Activated naive CD8-positive, alpha-beta T cell treated with anti-CD3 and anti-CD28 coated beads for 36 hours (primary cell): Measurements from ENCODE around the gene EIF6. TPM values are rescaled to one million over a fixed set of nuclear protein-coding genes. Genes with fewer than 3 reads are reported as not detected.

Experiments
- DNase-seq: peaks from one replicate; pipeline ENCODE4 v3.0.0; 2021
- H3K27ac Mint-ChIP-seq: one replicate; pipeline ENCODE4 v1.8.0; 2022; ENCODE audit warnings: mild to moderate bottlenecking, moderate library complexity, mixed read lengths
- H3K27me3 Mint-ChIP-seq: one replicate; pipeline ENCODE4 v1.8.0; 2022; ENCODE audit warnings: mild to moderate bottlenecking, mixed read lengths
- H3K36me3 Mint-ChIP-seq: one replicate; pipeline ENCODE4 v1.8.0; 2021; ENCODE audit warnings: mild to moderate bottlenecking, mixed read lengths
- H3K4me1 Mint-ChIP-seq: one replicate; pipeline ENCODE4 v1.8.0; 2021; ENCODE audit warnings: mixed read lengths
- H3K4me3 Mint-ChIP-seq: one replicate; pipeline ENCODE4 v1.8.0; 2022; ENCODE audit warnings: mild to moderate bottlenecking, moderate library complexity, mixed read lengths
- H3K9me3 Mint-ChIP-seq: one replicate; pipeline ENCODE4 v1.8.0; 2022; ENCODE audit warnings: mixed read lengths
- total RNA-seq, 2 experiments: library from RNA; stranded (reverse); gene quantifications; one replicate each; pipeline ENCODE4 v1.2.3, GENCODE V29; 2021

The EIF6 gene
- total RNA-seq, 2 experiments from 2014 or later: 172 to 179 TPM

- no peak for DNase-seq
- Mint-ChIP-seq H3K4me1 (peaks cover 24% of the 10 kb centered on the region), H3K4me3 (no peak overlapping the region), H3K9me3 (no peaks in the 10 kb centered on the region), H3K27me3 (no peaks in the 10 kb centered on the region), H3K36me3 (peaks cover 49% of the 10 kb centered on the region), H3K27ac (peak overlapping the region; percentile 69)
These were observed 4.9 kb downstream of the EIF6 start for GRCh38 chr20:35279533-35280174.

- H3K9me3 Mint-ChIP-seq: no peaks in the 10 kb centered on the region
- no peak overlapping the region for H3K4me3 Mint-ChIP-seq
- H3K4me1 Mint-ChIP-seq: peaks cover 24% of the 10 kb centered on the region
- DNase-seq: no peak
- no peaks in the 10 kb centered on the region for H3K27me3 Mint-ChIP-seq
- H3K27ac Mint-ChIP-seq: peak overlapping the region; percentile 84
- H3K36me3 Mint-ChIP-seq: peaks cover 47% of the 10 kb centered on the region
These were observed 5.5 kb downstream of the EIF6 start for GRCh38 chr20:35279040-35279439.

DNA sequence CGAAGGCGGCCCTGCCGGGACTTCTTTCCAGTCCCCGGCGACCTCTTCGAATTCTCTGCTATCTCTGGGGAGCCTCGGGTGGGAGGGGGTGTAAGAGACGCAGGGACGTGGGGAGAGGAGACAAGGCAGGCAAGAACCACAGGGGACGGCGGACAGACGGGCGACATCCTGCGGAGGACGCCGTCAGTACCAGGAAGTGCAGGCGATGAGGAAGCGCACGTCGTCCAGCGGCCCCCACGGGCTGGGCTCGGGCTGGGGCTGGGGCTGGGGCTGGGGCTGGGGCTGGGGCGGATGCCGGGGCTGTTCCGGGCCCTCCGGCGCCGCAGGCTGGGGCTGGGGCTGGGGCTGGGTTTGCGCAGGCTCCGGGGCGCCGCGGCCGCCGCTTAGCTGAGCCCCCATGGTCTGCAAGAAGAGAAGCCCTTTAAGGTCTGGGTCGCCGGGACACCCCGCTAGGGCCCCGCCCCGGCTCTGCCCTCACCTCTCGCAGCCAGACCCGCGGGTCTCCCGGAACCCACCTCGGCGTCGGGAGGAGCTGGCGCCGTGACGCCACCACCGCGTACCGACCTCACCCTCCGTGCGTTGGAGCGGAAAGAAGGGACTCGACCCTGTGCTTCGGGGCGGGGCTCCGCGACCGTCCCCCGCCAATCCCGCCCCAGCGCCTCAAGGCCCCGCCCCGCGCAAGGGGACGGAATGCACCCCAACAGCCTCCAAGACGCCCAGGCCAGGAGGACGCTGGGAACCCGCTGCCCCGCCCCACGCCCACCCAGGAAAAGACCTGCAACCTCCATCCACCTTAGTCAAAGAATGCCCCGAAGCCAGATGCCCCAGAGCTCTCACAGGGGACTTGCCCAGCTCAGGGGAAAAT, 6.8 kb downstream of the EIF6 start, which contains the start of gene MMP24OS:
Gene MMP24OS (minus strand): TSS at position 592 of the 865 bp plus-strand sequence. CDS start 193 bp downstream, at position 399.
- Mint-ChIP-seq H3K9me3 (no peaks in the 10 kb centered on the region), H3K27ac (peak within 1 kb of the TSS; percentile 94), H3K36me3 (peaks cover 38% of the 10 kb centered on the region), H3K27me3 (no peaks in the 10 kb centered on the region), H3K4me3 (peak within 1 kb of the TSS; percentile 96), H3K4me1 (peaks cover 24% of the 10 kb centered on the region)
- peak; percentile 93 for DNase-seq

- H3K27me3 Mint-ChIP-seq: no peaks in the 10 kb centered on the region
- peak overlapping the region; percentile 94 for H3K27ac Mint-ChIP-seq
- H3K9me3 Mint-ChIP-seq: no peaks in the 10 kb centered on the region
- peaks cover 35% of the 10 kb centered on the region for H3K36me3 Mint-ChIP-seq
- no peak for DNase-seq
- H3K4me3 Mint-ChIP-seq: peak overlapping the region; percentile 96
- peaks cover 21% of the 10 kb centered on the region for H3K4me1 Mint-ChIP-seq
These were observed 7.4 kb downstream of the EIF6 start for GRCh38 chr20:35277127-35277526.

DNA sequence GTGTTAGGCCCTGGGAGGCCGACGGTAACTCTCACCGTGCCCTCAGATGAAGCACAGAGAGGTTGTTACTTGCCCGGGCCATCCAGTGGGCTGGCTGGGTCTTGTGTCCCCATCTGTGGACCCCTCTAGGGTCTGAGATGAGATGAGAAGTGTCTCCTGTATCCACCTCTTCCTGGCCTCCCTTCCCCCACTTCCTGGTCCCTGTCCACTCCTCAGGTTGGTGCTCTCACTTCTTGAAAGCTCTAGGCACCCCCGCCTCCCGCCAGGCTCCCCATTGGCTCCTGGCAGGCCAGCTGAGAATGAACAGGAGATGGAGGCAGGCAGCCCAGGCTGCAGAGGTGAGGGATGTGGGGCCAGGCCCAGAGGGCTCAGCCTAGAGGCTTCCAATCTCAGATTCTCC, 8.2 kb downstream of the EIF6 start:
- Mint-ChIP-seq H3K9me3 (no peaks in the 10 kb centered on the region), H3K27me3 (no peaks in the 10 kb centered on the region), H3K27ac (peak overlapping the region; percentile 94), H3K4me1 (peaks cover 20% of the 10 kb centered on the region), H3K36me3 (peaks cover 29% of the 10 kb centered on the region), H3K4me3 (peak overlapping the region; percentile 96)
- DNase-seq: no peak

DNA sequence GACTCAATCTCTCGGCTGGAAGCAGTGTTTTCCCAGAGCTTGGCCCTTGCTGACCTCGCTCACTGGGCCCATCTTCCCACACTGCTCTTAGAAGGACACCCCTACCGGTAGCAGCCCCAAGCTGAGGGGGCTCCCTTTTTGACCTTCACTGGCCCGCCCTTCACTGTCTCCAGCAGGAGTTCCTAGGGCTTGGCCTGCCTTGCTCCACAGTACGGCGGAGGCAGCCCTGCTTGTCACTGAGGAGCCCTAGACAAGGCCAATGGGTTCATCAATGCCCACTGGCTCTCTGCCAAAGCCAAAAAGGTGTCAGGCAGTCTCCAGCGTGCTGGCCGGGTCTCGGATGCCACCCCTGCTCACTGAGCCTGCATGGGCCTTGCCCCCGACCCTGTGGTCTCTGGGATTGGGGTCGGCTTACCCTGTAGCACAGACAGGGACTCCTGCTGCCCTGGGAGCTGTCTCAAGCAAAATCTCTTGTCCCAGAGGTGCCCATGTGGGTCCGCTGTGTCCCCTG, 8.8 kb downstream of the EIF6 start:
- no peak for DNase-seq
- Mint-ChIP-seq H3K4me1 (peaks cover 20% of the 10 kb centered on the region), H3K27ac (peak overlapping the region; percentile 94), H3K4me3 (peak overlapping the region; percentile 96), H3K9me3 (no peaks in the 10 kb centered on the region), H3K36me3 (peaks cover 28% of the 10 kb centered on the region), H3K27me3 (no peaks in the 10 kb centered on the region)

DNA sequence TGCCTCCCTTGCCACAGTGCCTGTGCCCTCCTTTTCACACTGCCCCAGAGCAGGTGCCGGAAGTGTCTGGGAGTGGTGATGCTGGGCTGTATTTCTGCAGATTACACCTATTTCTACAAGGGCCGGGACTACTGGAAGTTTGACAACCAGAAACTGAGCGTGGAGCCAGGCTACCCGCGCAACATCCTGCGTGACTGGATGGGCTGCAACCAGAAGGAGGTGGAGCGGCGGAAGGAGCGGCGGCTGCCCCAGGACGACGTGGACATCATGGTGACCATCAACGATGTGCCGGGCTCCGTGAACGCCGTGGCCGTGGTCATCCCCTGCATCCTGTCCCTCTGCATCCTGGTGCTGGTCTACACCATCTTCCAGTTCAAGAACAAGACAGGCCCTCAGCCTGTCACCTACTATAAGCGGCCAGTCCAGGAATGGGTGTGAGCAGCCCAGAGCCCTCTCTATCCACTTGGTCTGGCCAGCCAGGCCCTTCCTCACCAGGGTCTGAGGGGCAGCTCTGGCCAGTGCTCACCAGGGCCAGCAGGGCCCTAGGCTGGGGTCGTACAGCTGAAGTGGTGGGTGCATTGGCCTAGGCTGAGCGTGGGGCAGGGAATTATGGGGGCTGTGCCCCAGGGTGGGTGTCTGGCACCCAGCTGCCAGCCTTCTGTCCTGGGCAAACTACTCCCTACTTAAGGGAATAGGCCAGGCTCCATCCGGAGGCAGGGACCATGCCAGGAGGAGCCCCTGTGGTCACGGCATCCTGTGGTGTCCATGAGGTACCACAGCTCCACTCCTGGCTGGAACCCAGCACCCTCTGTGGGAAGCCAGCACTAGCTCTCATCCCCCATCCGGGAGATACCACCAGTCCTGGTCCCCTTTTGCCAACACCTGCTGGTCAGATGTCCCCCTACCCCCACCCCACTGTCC, 10.1 kb downstream of the EIF6 start:
- no peak overlapping the region for H3K27ac Mint-ChIP-seq
- H3K27me3 Mint-ChIP-seq: no peaks in the 10 kb centered on the region
- peaks cover 22% of the 10 kb centered on the region for H3K36me3 Mint-ChIP-seq
- H3K9me3 Mint-ChIP-seq: no peaks in the 10 kb centered on the region
- H3K4me1 Mint-ChIP-seq: peaks cover 15% of the 10 kb centered on the region
- no peak for DNase-seq
- H3K4me3 Mint-ChIP-seq: no peak overlapping the region

GRCh38 chr20:35273449-35274171, 11.0 kb downstream of the EIF6 start:
- Mint-ChIP-seq H3K27me3 (no peaks in the 10 kb centered on the region), H3K27ac (no peak overlapping the region), H3K9me3 (no peaks in the 10 kb centered on the region), H3K4me3 (no peak overlapping the region), H3K36me3 (peaks cover 21% of the 10 kb centered on the region), H3K4me1 (peaks cover 12% of the 10 kb centered on the region)
- DNase-seq: no peak

- no peak overlapping the region for H3K4me3 Mint-ChIP-seq
- no peaks in the 10 kb centered on the region for H3K27me3 Mint-ChIP-seq
- H3K4me1 Mint-ChIP-seq: peaks cover 6% of the 10 kb centered on the region
- H3K36me3 Mint-ChIP-seq: peaks cover 8% of the 10 kb centered on the region
- no peaks in the 10 kb centered on the region for H3K9me3 Mint-ChIP-seq
- DNase-seq: no peak
- no peak overlapping the region for H3K27ac Mint-ChIP-seq
These were observed 12.7 kb downstream of the EIF6 start for GRCh38 chr20:35271904-35272303.

DNA sequence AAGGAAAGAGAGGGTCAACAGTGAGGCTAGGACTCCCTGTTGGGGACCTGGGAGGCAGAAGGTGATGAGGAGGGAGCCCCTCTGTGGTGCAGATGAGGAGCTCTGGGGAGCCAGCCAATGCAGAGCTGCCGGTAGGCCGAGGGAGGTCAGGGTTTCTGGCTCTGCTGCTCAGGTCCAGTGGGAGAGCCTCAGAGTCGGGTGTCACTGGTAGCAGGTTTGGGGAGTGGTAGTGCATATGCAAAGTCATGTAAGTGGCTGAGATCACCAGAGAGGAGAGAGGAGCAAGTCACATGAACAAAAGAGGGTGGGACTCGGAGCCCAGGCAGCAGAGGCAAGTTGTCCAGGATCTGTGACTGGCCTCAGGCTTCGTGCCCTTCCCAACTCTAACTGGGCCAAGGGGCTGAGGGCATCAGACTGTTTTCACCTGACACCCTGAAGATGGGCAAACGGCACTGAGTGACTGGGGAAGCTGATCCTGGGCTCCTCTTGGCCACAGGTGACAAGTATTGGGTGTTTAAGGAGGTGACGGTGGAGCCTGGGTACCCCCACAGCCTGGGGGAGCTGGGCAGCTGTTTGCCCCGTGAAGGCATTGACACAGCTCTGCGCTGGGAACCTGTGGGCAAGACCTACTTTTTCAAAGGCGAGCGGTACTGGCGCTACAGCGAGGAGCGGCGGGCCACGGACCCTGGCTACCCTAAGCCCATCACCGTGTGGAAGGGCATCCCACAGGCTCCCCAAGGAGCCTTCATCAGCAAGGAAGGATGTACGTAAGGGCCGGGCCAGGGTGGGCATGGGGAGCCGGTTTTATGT, 13.3 kb downstream of the EIF6 start:
- H3K36me3 Mint-ChIP-seq: peaks cover 6% of the 10 kb centered on the region
- DNase-seq: no peak

GRCh38 chr20:35270021-35270902, 14.3 kb downstream of the EIF6 start:
- no peak overlapping the region for H3K4me3 Mint-ChIP-seq
- H3K27ac Mint-ChIP-seq: no peak overlapping the region
- no peaks in the 10 kb centered on the region for H3K27me3 Mint-ChIP-seq
- peaks cover 3% of the 10 kb centered on the region for H3K36me3 Mint-ChIP-seq
- no peaks in the 10 kb centered on the region for H3K9me3 Mint-ChIP-seq
- H3K4me1 Mint-ChIP-seq: peaks cover 5% of the 10 kb centered on the region
- DNase-seq: no peak

More for the DNA sequence above, 13.3 kb downstream of the EIF6 start:
- Mint-ChIP-seq H3K9me3 (no peaks in the 10 kb centered on the region), H3K4me1 (peaks cover 6% of the 10 kb centered on the region), H3K27ac (no peak overlapping the region), H3K4me3 (no peak overlapping the region), H3K27me3 (no peaks in the 10 kb centered on the region)

- peaks cover 3% of the 10 kb centered on the region for H3K36me3 Mint-ChIP-seq
- H3K27ac Mint-ChIP-seq: no peak overlapping the region
These were observed 15.4 kb downstream of the EIF6 start for GRCh38 chr20:35269055-35269781.

More at GRCh38 chr20:35269055-35269781, 15.4 kb downstream of the EIF6 start:
- Mint-ChIP-seq H3K4me1 (peaks cover 7% of the 10 kb centered on the region), H3K9me3 (no peaks in the 10 kb centered on the region), H3K4me3 (no peak overlapping the region), H3K27me3 (no peaks in the 10 kb centered on the region)
- DNase-seq: peak; percentile 55
